Measurements from ENCODE around the gene PLCD3. TPM values are rescaled to one million over a fixed set of nuclear protein-coding genes. Genes with fewer than 3 reads are reported as not detected.
A peak's percentile ranks its signal among the peaks of the same experiment; 100 is the strongest.

The PLCD3 gene
- total RNA-seq, 1 experiment from 2014 or later: 55.8 TPM

DNA sequence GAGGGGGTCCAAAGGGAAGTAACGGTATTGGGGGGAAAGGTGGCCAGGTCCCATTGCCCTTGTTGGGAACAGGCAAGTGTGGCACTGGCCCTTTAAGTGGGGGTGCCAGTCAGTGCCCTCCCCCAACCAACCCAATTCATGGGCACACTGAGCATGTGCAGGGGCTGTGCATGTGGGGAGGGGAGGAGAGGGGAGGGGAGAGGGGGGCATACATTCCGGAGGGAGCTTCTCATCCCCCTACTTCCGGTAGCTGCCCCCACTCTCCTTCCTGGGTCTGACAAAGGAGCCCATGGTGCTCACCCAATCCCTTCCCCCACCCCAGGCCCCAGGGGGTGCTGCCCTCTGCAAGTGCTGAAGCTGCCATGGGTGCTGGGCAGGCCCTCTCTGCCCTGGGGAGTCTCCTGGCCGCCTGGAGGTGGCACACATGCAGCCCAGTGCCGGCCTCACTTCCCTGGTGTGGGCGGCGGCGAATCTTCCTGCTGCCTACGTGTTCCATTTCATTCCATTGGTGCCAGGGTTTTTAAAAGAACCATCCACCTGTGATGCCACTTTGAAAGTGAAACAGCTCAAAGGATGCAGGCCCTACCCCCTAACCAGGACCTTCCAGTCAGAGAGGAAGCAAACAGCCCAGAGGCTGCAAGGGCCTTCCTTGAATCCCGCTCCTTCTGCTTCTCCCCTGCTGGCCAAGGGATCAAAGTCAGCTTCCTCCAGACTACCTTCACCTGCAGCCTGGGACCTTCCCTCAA is 40.4 kb upstream of the PLCD3 start (continued):
- no peak for TF ChIP-seq E2F4 (CRISPR knock-in tag; IDR thresholded peaks at IDR 0.05; ENCODE audit: borderline replicate concordance, low read depth)
- no peak for TF ChIP-seq OVOL2 (CRISPR knock-in tag; IDR thresholded peaks at IDR 0.05; ENCODE audit: borderline replicate concordance)
- TF ChIP-seq, protein P1, sequence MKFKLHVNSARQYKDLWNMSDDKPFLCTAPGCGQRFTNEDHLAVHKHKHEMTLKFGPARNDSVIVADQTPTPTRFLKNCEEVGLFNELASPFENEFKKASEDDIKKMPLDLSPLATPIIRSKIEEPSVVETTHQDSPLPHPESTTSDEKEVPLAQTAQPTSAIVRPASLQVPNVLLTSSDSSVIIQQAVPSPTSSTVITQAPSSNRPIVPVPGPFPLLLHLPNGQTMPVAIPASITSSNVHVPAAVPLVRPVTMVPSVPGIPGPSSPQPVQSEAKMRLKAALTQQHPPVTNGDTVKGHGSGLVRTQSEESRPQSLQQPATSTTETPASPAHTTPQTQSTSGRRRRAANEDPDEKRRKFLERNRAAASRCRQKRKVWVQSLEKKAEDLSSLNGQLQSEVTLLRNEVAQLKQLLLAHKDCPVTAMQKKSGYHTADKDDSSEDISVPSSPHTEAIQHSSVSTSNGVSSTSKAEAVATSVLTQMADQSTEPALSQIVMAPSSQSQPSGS (CRISPR knock-in tag; IDR thresholded peaks at IDR 0.05; ENCODE audit: borderline replicate concordance, low read depth): no peak
- TF ChIP-seq GABPB1 (CRISPR knock-in tag; IDR thresholded peaks at IDR 0.05): no peak
- no peak for TF ChIP-seq GRHL2 (CRISPR knock-in tag; IDR thresholded peaks at IDR 0.05; ENCODE audit: insufficient replicate concordance, severe bottlenecking)

DNA sequence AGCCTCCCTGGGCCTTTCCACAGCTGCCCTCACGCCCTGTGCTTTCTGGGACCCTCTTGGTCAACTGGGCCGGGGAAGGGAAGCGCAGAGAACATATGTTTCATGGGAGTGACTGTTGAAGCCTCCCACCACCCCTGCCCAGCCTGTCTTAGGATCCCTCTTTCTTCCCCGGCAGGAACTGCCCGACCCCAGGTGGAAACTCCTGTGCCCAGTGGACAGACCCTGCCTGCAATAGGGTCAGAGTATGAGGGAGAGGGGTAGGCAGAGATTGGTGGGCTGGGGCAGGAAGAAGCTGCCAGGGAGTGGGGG is 39.9 kb upstream of the PLCD3 start:
- ATAC-seq (peak; percentile 3), DNase-seq (ENCODE audit: low spot score) (no peak)
- Mint-ChIP-seq H3K36me3 (no peaks in the 10 kb centered on the region), H3K27me3 (ENCODE audit: low read depth) (no peaks in the 10 kb centered on the region), H3K27ac (peak overlapping the region; percentile 79), H3K4me1 (peaks cover 29% of the 10 kb centered on the region), H3K4me3 (0 out of 2 replicates have a peak overlapping the region, but pooled peaks have one; percentile 22), H3K9me3 (no peaks in the 10 kb centered on the region)
- ChIA-PET CTCF (interaction anchor here (0.6 to 6.4 kb wide), 17 partner anchors 10 to 256 kb away, joined by 3 to 99 read pairs (median 6); partner anchors contain the start of genes ACBD4, HEXIM1 and HEXIM2), POLR2A (interaction anchor here (0.6 to 4.4 kb wide), 13 partner anchors 10 to 201 kb away, joined by 3 to 82 read pairs (median 5); partner anchors contain the start of genes ACBD4, HEXIM1 and HEXIM2)
- TF ChIP-seq E2F4 (CRISPR knock-in tag; IDR thresholded peaks at IDR 0.05; ENCODE audit: borderline replicate concordance, low read depth): no peak
- TF ChIP-seq HMGA2 (CRISPR knock-in tag; IDR thresholded peaks at IDR 0.05): no peak
- no peak for TF ChIP-seq FOXJ3 (CRISPR knock-in tag; IDR thresholded peaks at IDR 0.05; ENCODE audit: borderline replicate concordance)
- TF ChIP-seq SMAD4 (CRISPR knock-in tag; IDR thresholded peaks at IDR 0.05): no peak
- TF ChIP-seq, protein P2, sequence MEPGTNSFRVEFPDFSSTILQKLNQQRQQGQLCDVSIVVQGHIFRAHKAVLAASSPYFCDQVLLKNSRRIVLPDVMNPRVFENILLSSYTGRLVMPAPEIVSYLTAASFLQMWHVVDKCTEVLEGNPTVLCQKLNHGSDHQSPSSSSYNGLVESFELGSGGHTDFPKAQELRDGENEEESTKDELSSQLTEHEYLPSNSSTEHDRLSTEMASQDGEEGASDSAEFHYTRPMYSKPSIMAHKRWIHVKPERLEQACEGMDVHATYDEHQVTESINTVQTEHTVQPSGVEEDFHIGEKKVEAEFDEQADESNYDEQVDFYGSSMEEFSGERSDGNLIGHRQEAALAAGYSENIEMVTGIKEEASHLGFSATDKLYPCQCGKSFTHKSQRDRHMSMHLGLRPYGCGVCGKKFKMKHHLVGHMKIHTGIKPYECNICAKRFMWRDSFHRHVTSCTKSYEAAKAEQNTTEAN (CRISPR knock-in tag; IDR thresholded peaks at IDR 0.05): no peak
- TF ChIP-seq NR3C1 (CRISPR knock-in tag; conservative IDR thresholded peaks at IDR 0.05; ENCODE audit: low read depth): no peak
- no peak for TF ChIP-seq EMX1 (CRISPR knock-in tag; IDR thresholded peaks at IDR 0.05)
- TF ChIP-seq, protein P3, sequence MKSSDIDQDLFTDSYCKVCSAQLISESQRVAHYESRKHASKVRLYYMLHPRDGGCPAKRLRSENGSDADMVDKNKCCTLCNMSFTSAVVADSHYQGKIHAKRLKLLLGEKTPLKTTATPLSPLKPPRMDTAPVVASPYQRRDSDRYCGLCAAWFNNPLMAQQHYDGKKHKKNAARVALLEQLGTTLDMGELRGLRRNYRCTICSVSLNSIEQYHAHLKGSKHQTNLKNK (CRISPR knock-in tag; IDR thresholded peaks at IDR 0.05): no peak
- TF ChIP-seq JAZF1 (CRISPR knock-in tag; IDR thresholded peaks at IDR 0.05): no peak
- TF ChIP-seq MLX (CRISPR knock-in tag; IDR thresholded peaks at IDR 0.05): no peak
- TF ChIP-seq E2F5 (CRISPR knock-in tag; IDR thresholded peaks at IDR 0.05): no peak
- TF ChIP-seq ZSCAN18 (CRISPR knock-in tag; IDR thresholded peaks at IDR 0.05): no peak
- TF ChIP-seq MAX (CRISPR knock-in tag; IDR thresholded peaks at IDR 0.05): no peak
- TF ChIP-seq, protein P4, sequence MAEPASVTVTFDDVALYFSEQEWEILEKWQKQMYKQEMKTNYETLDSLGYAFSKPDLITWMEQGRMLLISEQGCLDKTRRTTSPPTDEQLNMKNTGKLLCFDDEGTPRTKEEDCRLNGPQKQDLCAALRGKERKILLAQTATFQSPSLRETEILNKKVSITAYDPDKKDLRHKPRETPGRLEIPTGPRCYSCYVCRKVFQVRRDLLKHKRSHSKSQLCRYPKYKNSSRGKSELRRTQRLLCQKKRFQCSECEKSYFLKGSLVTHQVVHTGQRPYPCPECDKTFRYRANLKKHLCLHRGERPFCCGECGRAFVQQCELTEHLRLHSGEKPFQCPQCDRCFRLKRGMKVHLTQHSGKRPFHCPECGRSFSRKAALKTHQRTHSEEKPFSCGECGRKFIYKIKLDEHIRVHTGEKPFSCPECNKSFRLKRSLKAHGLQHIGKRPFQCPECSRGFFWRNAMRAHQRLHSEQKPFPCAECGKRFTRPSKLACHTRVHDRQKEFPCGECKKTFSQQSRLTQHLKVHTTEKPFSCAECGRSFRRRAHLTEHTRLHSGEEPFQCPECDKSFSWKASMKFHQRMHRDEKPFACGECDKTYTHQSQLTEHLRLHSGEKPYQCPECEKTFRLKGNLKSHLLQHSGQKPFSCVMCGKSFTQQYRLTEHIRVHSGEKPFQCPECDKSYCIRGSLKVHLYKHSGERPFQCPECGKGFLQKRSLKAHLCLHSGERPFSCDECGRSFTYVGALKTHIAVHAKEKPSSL (CRISPR knock-in tag; conservative IDR thresholded peaks at IDR 0.05): no peak
- TF ChIP-seq AFF4 (CRISPR knock-in tag; IDR thresholded peaks at IDR 0.05; ENCODE audit: borderline replicate concordance): no peak

All from WTC11 (cell line).